Psoas muscle (tissue), 8 donors: ENCODE results near the gene DKKL1. TPM values are rescaled to one million over a fixed set of nuclear protein-coding genes. Genes with fewer than 3 reads are reported as not detected.

Source experiments
- ATAC-seq, 4 donors: fragments of 200-7000 bp; cut with Tn5 transposase; one replicate each; pipeline ENCODE4 v1.9.1; 2020; ENCODE audit warnings: moderate library complexity in 3 of 4, mild to moderate bottlenecking in 2 of 4
- DNase-seq, 2 donors: peaks; one replicate each; pipeline ENCODE4 v3.0.0-alpha.2; 2020
- H3K27ac ChIP-seq: fragments of 200-600 bp; one replicate; pipeline ENCODE4 v1.8.0; 2022
- H3K27me3 ChIP-seq, 3 donors: fragments of 200-600 bp in 1 of 3; one replicate each; pipeline versions ENCODE4 v1.6.1 to v1.8.0; 2013 to 2022; ENCODE audit warnings: low read length in 2 of 3, mild to moderate bottlenecking in 2 of 3, moderate library complexity in 1 of 3; ENCODE audit not compliant: insufficient read depth in 3 of 3
- H3K36me3 ChIP-seq, 2 donors: fragments of 200-600 bp in 1 of 2; one replicate each; pipeline versions ENCODE4 v1.6.1 to v1.8.0; 2013 to 2022; ENCODE audit warnings: low read depth in 1 of 2, mild to moderate bottlenecking in 1 of 2, moderate library complexity in 1 of 2; ENCODE audit not compliant: insufficient read depth in 1 of 2
- H3K4me1 ChIP-seq: fragments of 200-600 bp; one replicate; pipeline ENCODE4 v1.8.0; 2022
- H3K4me3 ChIP-seq: fragments of 200-600 bp; one replicate; pipeline ENCODE4 v1.8.0; 2022; ENCODE audit warnings: mild to moderate bottlenecking
- H3K9me3 ChIP-seq: fragments of 200-600 bp; one replicate; pipeline ENCODE4 v1.8.0; 2022
- WGBS, 3 donors: extraction: QIAGEN DNeasy Blood & Tissue Kit; methylation state at CpG; one replicate each; pipeline versions ENCODE4 v1.1.6 to v1.1.7; 2013; 5-methylcytosine and 5-hydroxymethylcytosine counted together
- intact Hi-C, 2 donors: fragments of 100-400 bp; cut with DNase I; formaldehyde crosslinking; loops; one replicate each; pipeline versions ENCODE4 v1.11.0 to v1.14.2; 2022
- polyA plus RNA-seq, 3 donors: library from polyadenylated mRNA; stranded (reverse); fragments of 200-250 nt; gene quantifications; one replicate each; pipeline ENCODE4 v1.2.3, GENCODE V29; 2013
- total RNA-seq, 4 donors: library from RNA; stranded (reverse); fragmentation: NEBNext Ultra II Directional in 2 of 4; extraction: Animal tissue kit (Norgen Biotek cat#: 25700) in 2 of 4; gene quantifications; one replicate each; pipeline versions ENCODE4 v1.2.1 to v1.2.4, GENCODE V29; 2021 to 2023
- TF ChIP-seq, protein P1 (sequence below): fragments of 200-600 bp; IDR thresholded peaks from one replicate; pipeline ENCODE4 v1.8.0; 2022; ENCODE audit warnings: antibody characterized with exemption
- donor health status: healthy with polysubstance abuse.
- donor health status: DM: no; HTN: no; CAD: no; lungs with moderate emphysema.
- donor health status: Bipolar disorder and iron deficiency.
- donor health status: healthy.
- donor health status: DM: yes; HTN: yes; CAD: no.
- donor health status: DM: no; HTN: no; CAD: no.
- donor health status: DM: no; HTN: no; CAD: no.
- donor health status: DM: yes; HTN: yes; CAD: no.

Gene DKKL1
- total and polyA plus RNA-seq, 7 donors = 0.06 TPM; not detected in 6

DNA sequence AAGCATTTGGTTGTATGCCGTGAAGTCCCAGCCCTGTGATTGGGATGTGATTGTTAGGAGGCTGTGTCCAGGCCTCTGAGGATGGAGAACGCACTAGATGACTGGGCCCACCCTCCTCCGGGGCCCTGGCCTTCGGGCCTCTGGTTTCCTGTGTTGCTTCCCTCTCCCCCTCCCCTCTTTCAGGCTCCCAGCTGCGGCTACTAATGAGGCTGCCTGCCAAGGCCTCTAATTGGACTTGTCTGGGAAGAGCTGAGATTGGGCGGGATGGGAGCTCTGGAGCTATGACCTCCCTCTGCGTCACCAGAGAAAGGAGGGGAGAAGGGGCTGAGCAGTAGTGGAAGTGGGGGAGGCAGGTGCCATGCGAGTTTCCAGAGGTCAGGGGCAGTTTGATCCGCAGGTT is 49.7 kb downstream of the DKKL1 start:
- Histone ChIP-seq H3K4me1 (no peaks in the 10 kb centered on the region), H3K9me3 (no peaks in the 10 kb centered on the region), H3K27ac (no peak overlapping the region), H3K27me3 (peaks cover 0 to 28% (median 6%) of the 10 kb centered on the region in 3 donors), H3K36me3 (no peaks in the 10 kb centered on the region), H3K4me3 (no peak overlapping the region)
- no peak for ATAC-seq
- 58 to 70% (median 63%) methylated on average over 9 of the region's 9 CpGs for WGBS, 3 donors
- no peak for DNase-seq
- TF ChIP-seq, protein P1, sequence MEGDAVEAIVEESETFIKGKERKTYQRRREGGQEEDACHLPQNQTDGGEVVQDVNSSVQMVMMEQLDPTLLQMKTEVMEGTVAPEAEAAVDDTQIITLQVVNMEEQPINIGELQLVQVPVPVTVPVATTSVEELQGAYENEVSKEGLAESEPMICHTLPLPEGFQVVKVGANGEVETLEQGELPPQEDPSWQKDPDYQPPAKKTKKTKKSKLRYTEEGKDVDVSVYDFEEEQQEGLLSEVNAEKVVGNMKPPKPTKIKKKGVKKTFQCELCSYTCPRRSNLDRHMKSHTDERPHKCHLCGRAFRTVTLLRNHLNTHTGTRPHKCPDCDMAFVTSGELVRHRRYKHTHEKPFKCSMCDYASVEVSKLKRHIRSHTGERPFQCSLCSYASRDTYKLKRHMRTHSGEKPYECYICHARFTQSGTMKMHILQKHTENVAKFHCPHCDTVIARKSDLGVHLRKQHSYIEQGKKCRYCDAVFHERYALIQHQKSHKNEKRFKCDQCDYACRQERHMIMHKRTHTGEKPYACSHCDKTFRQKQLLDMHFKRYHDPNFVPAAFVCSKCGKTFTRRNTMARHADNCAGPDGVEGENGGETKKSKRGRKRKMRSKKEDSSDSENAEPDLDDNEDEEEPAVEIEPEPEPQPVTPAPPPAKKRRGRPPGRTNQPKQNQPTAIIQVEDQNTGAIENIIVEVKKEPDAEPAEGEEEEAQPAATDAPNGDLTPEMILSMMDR = no peak
- intact Hi-C loops = no loop called here

DNA sequence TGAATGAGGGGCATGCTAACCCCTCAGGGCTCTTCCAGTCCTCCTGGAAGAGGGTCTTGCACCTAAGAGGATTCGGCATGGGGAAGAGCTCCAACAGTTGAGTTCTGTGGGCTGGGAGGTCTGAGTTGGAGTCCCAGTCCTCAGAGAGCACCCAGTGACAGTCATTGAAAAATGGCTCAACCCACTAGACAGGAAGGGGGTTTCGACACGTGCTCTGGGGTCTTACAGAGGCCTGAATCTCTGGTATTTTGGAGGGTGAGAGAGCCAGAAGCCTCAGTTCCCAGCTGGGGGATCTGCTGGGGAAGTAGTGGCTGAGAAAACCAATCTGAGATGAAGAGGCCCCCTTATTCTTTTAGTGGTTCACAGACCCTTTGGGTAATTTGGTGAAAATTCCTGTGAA is 50.6 kb downstream of the DKKL1 start:
- TF ChIP-seq, protein P1 = no peak
- ATAC-seq = no peak
- intact Hi-C loops = no loop called here

GRCh38 chr19:49415102-49415809 is 51.6 kb downstream of the DKKL1 start:
- no peaks in the 10 kb centered on the region for H3K36me3 ChIP-seq
- TF ChIP-seq, protein P1 = no peak
- WGBS, 3 donors = 58 to 71% (median 60%) methylated on average over 15 of the region's 15 CpGs
- H3K27me3 ChIP-seq = peaks cover 0 to 48% (median 4%) of the 10 kb centered on the region in 3 donors
- no peaks in the 10 kb centered on the region for H3K9me3 ChIP-seq
- intact Hi-C loops = no loop called here
- DNase-seq (no peak), ATAC-seq (no peak)
- no peak overlapping the region for H3K27ac ChIP-seq
- H3K4me3 ChIP-seq = no peak overlapping the region
- no peaks in the 10 kb centered on the region for H3K4me1 ChIP-seq

More for the DNA sequence above, 50.6 kb downstream of the DKKL1 start:
- H3K4me1 ChIP-seq = no peaks in the 10 kb centered on the region
- H3K27me3 ChIP-seq = peaks cover 0 to 38% (median 3%) of the 10 kb centered on the region in 3 donors
- no peak overlapping the region for H3K4me3 ChIP-seq
- H3K27ac ChIP-seq = no peak overlapping the region
- no peaks in the 10 kb centered on the region for H3K9me3 ChIP-seq
- H3K36me3 ChIP-seq = no peaks in the 10 kb centered on the region
- WGBS, 3 donors = 74 to 96% (median 81%) methylated on average over 3 of the region's 3 CpGs
- no peak for DNase-seq

DNA sequence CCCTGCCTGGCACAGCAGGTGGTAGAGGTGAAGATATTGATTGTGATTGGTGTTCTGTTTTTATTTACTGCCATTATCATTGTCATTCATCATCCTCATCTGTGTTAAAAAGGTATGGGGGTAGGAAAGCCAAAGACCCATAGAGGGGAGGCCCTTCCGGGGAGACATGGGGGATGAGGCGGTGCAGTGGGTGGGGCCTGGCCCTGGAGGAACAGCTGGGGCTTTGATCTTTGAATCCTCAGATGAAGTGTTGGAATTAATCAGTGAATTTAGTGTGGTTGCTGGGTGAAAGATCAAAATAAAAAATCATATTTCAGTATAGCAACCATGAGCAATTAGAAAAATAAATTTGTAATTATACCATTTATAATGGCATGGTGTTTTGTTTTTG is 52.1 kb downstream of the DKKL1 start:
- DNase-seq (no peak), ATAC-seq (no peak)
- H3K4me1 ChIP-seq = peaks cover under 1% of the 10 kb centered on the region
- TF ChIP-seq, protein P1 = no peak
- H3K27ac ChIP-seq = no peak overlapping the region
- 71 to 75% (median 74%) methylated on average over 2 of the region's 2 CpGs for WGBS, 3 donors
- H3K36me3 ChIP-seq = no peaks in the 10 kb centered on the region
- H3K27me3 ChIP-seq = peaks cover 0 to 50% (median 8%) of the 10 kb centered on the region in 3 donors
- intact Hi-C loops = no loop called here
- H3K4me3 ChIP-seq = no peak overlapping the region
- H3K9me3 ChIP-seq = no peaks in the 10 kb centered on the region

GRCh38 chr19:49417088-49417487 is 53.4 kb downstream of the DKKL1 start:
- H3K4me1 ChIP-seq = peaks cover 9% of the 10 kb centered on the region
- no peak overlapping the region for H3K27ac ChIP-seq
- no peak overlapping the region for H3K4me3 ChIP-seq
- 46 to 60% (median 48%) methylated on average over 5 to 7 of the region's 7 CpGs for WGBS, 3 donors
- TF ChIP-seq, protein P1 = no peak
- H3K27me3 ChIP-seq = peaks cover 0 to 61% (median 13%) of the 10 kb centered on the region in 3 donors
- no peaks in the 10 kb centered on the region for H3K36me3 ChIP-seq
- ATAC-seq (no peak), DNase-seq (no peak)
- no peaks in the 10 kb centered on the region for H3K9me3 ChIP-seq
- intact Hi-C loops = no loop called here
